ENCODE measurements around the gene SYNGR1.
"Not testable (repeated sequence)": the region's sequence is repeated elsewhere in the genome, so short reads cannot be mapped to it uniquely, and the experiment has no call there.

Gene SYNGR1

GRCh38 chr22:39351689-39352214 is 2.0 kb downstream of the SYNGR1 start:
- DNase-seq (ENCODE audit: low read depth) = no peak

- DNase-seq (ENCODE audit: low read depth) = no peak
These were observed 2.6 kb downstream of the SYNGR1 start for GRCh38 chr22:39352306-39352891.

- DNase-seq (ENCODE audit: low read depth) = no peak
These were observed 3.6 kb downstream of the SYNGR1 start for GRCh38 chr22:39353346-39353745.

GRCh38 chr22:39355080-39355479 is 5.3 kb downstream of the SYNGR1 start:
- no peak for DNase-seq (ENCODE audit: low read depth)

- DNase-seq (ENCODE audit: low read depth) = not testable (repeated sequence)
These were observed 6.0 kb downstream of the SYNGR1 start for GRCh38 chr22:39355805-39356204.

- no peak for DNase-seq (ENCODE audit: low read depth)
These were observed 6.7 kb downstream of the SYNGR1 start for GRCh38 chr22:39356464-39356863.

GRCh38 chr22:39357110-39358108 is 7.6 kb downstream of the SYNGR1 start:
- not testable (repeated sequence) for DNase-seq (ENCODE audit: low read depth)

GRCh38 chr22:39358197-39358596 is 8.4 kb downstream of the SYNGR1 start:
- DNase-seq (ENCODE audit: low read depth) = not testable (repeated sequence)

- no peak for DNase-seq (ENCODE audit: low read depth)
These were observed 9.9 kb downstream of the SYNGR1 start for GRCh38 chr22:39359659-39360195.

- no peak for DNase-seq (ENCODE audit: low read depth)
These were observed 10.5 kb downstream of the SYNGR1 start for GRCh38 chr22:39360242-39360641.

GRCh38 chr22:39360674-39361413 is 11.1 kb downstream of the SYNGR1 start:
- DNase-seq (ENCODE audit: low read depth) = no peak

GRCh38 chr22:39361496-39361895 is 11.7 kb downstream of the SYNGR1 start:
- no peak for DNase-seq (ENCODE audit: low read depth)

GRCh38 chr22:39362271-39362670 is 12.5 kb downstream of the SYNGR1 start:
- DNase-seq (ENCODE audit: low read depth) = no peak

- DNase-seq (ENCODE audit: low read depth) = no peak
These were observed 13.1 kb downstream of the SYNGR1 start for GRCh38 chr22:39362932-39363331.

- no peak for DNase-seq (ENCODE audit: low read depth)
These were observed 14.1 kb downstream of the SYNGR1 start for GRCh38 chr22:39363751-39364515.

GRCh38 chr22:39364714-39365491 is 15.1 kb downstream of the SYNGR1 start:
- DNase-seq (ENCODE audit: low read depth) = no peak

GRCh38 chr22:39365492-39365780 is 15.6 kb downstream of the SYNGR1 start:
- DNase-seq (ENCODE audit: low read depth) = no peak

- no peak for DNase-seq (ENCODE audit: low read depth)
These were observed 17.2 kb downstream of the SYNGR1 start for GRCh38 chr22:39367035-39367434.

- no peak for DNase-seq (ENCODE audit: low read depth)
These were observed 18.7 kb downstream of the SYNGR1 start for GRCh38 chr22:39368461-39368911.

- DNase-seq (ENCODE audit: low read depth) = no peak
These were observed 19.4 kb downstream of the SYNGR1 start for GRCh38 chr22:39369186-39369585.

GRCh38 chr22:39369586-39369985 is 19.8 kb downstream of the SYNGR1 start:
- DNase-seq (ENCODE audit: low read depth) = no peak
